Ishikawa (cell line): ENCODE data around the gene HEBP1.
A peak's percentile ranks its signal among the peaks of the same experiment; 100 is the strongest.

Experiments used
- CEBPB ChIP-seq: IDR thresholded peaks from 2 replicates; pipeline ENCODE4 v1.6.1; 2012
- CREB1 ChIP-seq: IDR thresholded peaks from 2 replicates; pipeline ENCODE4 v1.6.1; 2012; ENCODE audit warnings: low read depth
- EGR1 ChIP-seq: IDR thresholded peaks from 2 replicates; pipeline ENCODE4 v1.6.1; 2012
- EP300 ChIP-seq: IDR thresholded peaks from 2 replicates; pipeline ENCODE4 v1.6.1; 2012; ENCODE audit warnings: borderline replicate concordance
- FOXM1 ChIP-seq: IDR thresholded peaks from 2 replicates; pipeline ENCODE4 v1.6.1; 2012; ENCODE audit warnings: low read depth, borderline replicate concordance
- MAX ChIP-seq: IDR thresholded peaks from 2 replicates; pipeline ENCODE4 v1.6.1; 2012
- NFIC ChIP-seq: IDR thresholded peaks from 2 replicates; pipeline ENCODE4 v1.6.1; 2012
- RAD21 ChIP-seq: IDR thresholded peaks from 2 replicates; pipeline ENCODE4 v1.6.1; 2012; ENCODE audit warnings: low read depth
- REST ChIP-seq: IDR thresholded peaks from 2 replicates; pipeline ENCODE4 v1.6.1; 2012; ENCODE audit warnings: low read depth, mild to moderate bottlenecking
- TAF1 ChIP-seq: IDR thresholded peaks from 2 replicates; pipeline ENCODE4 v1.6.1; 2012; ENCODE audit warnings: low read depth, mild to moderate bottlenecking
- TCF12 ChIP-seq: IDR thresholded peaks from 2 replicates; pipeline ENCODE4 v1.6.1; 2012; ENCODE audit warnings: low read depth
- TEAD4 ChIP-seq: IDR thresholded peaks from 2 replicates; pipeline ENCODE4 v1.6.1; 2012
- USF1 ChIP-seq: IDR thresholded peaks from 2 replicates; pipeline ENCODE4 v1.6.1; 2012
- YY1 ChIP-seq: IDR thresholded peaks from 2 replicates; pipeline ENCODE4 v1.6.1; 2012; ENCODE audit warnings: low read depth
- ZBTB7A ChIP-seq: IDR thresholded peaks from 2 replicates; pipeline ENCODE4 v1.6.1; 2012; ENCODE audit warnings: low read depth

Gene HEBP1

GRCh38 chr12:12995088-12995487, 5.0 kb downstream of the HEBP1 start:
- TF ChIP-seq YY1 (no peak), FOXM1 (no peak), REST (no peak), USF1 (no peak), EGR1 (no peak), MAX (no peak), RAD21 (no peak), TCF12 (no peak), NFIC (no peak), CEBPB (no peak), CREB1 (no peak), ZBTB7A (no peak), TEAD4 (no peak)

- TF ChIP-seq CEBPB (no peak), REST (no peak), USF1 (no peak), YY1 (no peak), TAF1 (no peak), MAX (no peak), RAD21 (no peak), EGR1 (no peak)
Measured at GRCh38 chr12:12993367-12993766, 6.7 kb downstream of the HEBP1 start.

GRCh38 chr12:12992418-12993130, 7.5 kb downstream of the HEBP1 start:
- no peak for TF ChIP-seq REST
- no peak for TF ChIP-seq TEAD4
- TF ChIP-seq TCF12, result no peak
- TF ChIP-seq USF1, result no peak
- no peak for TF ChIP-seq EP300
- no peak for TF ChIP-seq RAD21
- no peak for TF ChIP-seq YY1

- no peak for TF ChIP-seq RAD21
- peak; percentile 64 for TF ChIP-seq USF1
- TF ChIP-seq YY1, result no peak
- TF ChIP-seq CEBPB, result no peak
- no peak for TF ChIP-seq ZBTB7A
Measured at GRCh38 chr12:12990700-12991468, 9.2 kb downstream of the HEBP1 start.
